Hypothalamus (tissue), 51 donors: ENCODE results near the gene MTHFD1L.

ENCODE experiments used
- DNase-seq, 51 donors: peaks; one replicate each; lab custom pipeline; 2025; lab: John Stamatoyannopoulos, UW

MTHFD1L gene

GRCh38 chr6:150865043-150865405 lies 478 bp upstream of the MTHFD1L start:
- no peak for DNase-seq

DNA sequence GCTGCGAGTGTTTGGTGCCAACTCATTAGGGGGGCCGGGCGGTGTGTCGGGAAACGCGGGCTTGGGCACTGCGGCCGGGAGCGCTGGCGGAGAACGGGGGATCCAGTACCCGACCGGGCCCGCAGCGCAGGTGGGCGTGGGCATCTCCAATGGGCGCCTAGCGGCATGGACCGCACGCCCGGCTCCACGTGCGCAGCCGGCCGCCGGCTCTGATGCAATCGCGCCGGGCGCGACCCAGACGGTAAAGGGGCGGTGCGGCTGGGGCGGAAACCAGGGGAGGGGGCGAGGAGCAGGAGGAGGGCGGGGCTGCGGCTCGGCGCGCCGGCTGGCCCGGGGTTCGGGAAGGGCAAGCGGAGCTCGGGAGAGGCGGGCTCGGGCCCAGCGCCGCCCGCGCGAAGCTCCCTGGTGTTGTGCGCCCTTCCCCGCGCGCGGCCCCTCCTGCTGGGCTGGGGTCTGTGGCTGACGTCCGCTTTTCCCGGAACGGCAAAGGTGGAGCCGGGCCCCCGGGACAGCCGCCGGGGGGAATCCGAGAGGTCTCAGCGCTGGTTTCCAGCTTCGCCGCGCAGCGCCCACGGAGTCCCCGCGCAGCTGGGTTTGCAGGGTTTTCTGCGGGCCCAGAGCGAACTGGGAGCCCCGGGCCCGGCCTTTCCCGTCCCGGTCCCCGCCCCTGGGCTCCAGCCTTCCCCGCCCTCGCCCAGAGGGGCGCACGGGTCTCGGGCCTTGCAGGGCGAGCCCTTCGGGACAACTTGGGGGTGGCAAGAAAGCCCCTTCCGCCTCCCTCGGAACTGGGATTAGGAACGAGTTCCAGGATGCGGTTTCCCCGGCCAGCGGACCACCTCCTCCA lies 867 bp downstream of the MTHFD1L start:
- DNase-seq = peak in 49 of 51 donors; percentile 28 to 84 (median 59)

GRCh38 chr6:150866991-150867501 lies 1.5 kb downstream of the MTHFD1L start:
- peak in 1 of 51 donors; percentile 42 for DNase-seq

GRCh38 chr6:150868759-150869158 lies 3.3 kb downstream of the MTHFD1L start:
- no peak for DNase-seq

GRCh38 chr6:150874179-150874578 lies 8.7 kb downstream of the MTHFD1L start:
- DNase-seq = no peak

DNA sequence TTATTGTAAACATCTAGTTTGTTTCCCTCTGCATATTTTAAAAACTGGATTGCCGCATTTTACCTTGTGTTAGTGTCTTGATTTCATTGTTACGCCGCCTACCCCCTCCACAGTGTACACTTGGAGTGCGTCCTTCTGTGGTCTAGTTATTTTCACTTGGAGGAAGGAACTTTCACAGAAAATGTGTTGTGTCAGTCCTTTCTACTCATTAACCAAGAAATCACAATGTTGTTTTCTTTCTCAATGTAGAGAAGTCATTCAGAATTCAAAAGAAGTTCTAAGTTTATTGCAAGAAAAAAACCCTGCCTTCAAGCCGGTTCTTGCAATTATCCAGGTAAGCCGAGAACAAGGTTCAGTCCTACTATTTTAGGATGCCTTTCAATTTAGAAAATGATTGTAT lies 10.3 kb downstream of the MTHFD1L start:
- DNase-seq = no peak

DNA sequence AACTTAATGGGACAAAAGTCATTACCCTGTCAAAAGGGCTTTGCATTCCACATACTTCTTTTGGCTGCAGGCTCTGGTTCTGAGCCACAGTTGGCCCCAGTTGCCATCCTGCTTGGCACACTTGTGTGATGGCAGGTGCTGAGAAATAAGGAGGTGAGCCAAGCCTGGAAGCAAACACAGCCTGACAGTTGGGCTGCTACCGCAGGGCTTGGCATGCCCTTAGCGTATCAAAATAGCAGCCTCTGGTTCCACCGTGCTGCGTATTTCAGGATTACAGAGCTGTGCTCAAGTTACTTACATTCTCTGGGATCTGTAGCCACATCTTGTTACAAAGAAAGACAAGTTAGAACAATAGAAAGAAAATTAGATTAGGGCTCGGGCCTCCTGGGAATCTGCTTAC lies 11.1 kb downstream of the MTHFD1L start:
- peak in 25 of 51 donors; percentile 2 to 48 (median 23) for DNase-seq

DNA sequence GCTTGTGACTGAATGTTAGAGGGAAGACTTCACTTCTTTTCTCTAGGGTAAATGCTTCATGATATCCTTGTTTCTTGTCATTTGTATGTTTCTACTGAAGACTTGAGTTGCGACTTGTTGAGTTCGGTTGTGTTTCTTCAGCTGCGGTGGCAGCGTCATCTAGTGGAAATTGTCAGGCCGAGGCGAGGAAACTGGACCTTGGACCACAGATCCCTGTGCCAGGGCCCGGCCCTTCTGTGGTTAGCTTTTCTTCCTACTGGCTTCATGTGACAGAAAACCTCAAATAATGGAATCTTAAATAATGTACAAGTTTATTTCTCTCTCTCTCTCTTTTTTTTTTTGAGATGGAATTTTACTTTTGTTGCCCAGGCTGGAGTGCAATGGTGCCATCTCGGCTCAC lies 12.4 kb downstream of the MTHFD1L start:
- no peak for DNase-seq

GRCh38 chr6:150878347-150879213 lies 13.1 kb downstream of the MTHFD1L start:
- DNase-seq = no peak

DNA sequence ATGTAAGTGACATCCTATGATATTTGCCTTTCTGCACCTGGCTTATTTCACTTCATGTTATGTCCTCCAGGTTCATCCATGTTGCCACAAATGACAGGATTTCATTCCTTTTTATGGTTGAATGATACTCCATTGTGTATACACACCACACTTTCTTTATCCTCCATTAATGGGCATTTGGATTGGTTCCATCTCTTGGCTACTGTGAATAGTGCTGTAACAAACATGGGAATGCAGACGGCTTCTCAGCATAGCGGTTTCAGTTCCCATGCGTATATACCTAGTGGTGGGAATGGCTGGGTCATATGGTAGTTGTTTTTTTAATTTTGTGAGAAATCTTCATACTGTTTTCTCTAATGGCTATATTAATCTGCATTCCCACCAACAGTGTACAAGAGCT lies 14.8 kb downstream of the MTHFD1L start:
- DNase-seq = no peak

DNA sequence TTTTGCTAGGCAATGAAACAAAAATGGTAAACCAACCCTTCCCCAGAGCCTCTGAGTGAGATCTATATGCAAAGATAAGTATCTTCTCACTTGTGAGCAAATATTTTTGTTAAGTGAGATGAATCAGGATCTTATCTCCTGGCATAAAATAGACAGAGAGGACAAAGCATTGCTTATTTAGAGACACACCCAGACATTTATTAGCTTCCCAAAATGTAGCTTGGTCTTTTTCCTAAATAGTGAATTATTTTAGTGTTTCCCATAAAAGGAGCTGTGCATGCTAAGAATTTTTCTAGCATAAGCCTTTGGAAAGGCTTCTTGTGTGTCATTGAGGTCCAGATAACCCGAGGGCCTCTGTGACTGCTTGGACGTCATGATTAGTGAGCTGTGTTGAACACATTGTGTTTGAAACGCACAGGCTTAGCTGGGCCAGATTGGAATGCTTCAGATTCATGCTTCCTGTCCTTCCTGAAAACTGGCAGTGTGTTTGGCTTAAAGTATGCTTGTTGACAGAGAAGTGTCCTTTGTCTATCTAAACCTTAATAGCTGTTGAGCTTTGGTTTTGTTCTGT lies 16.5 kb downstream of the MTHFD1L start:
- DNase-seq = peak in 6 of 51 donors; percentile 7 to 46 (median 14)

- DNase-seq = no peak
These were observed 18.0 kb downstream of the MTHFD1L start for GRCh38 chr6:150883521-150883920.

GRCh38 chr6:150886155-150886554 lies 20.7 kb downstream of the MTHFD1L start:
- DNase-seq = no peak

GRCh38 chr6:150887978-150888563 lies 22.6 kb downstream of the MTHFD1L start:
- DNase-seq = no peak

GRCh38 chr6:150890346-150890745 lies 24.8 kb downstream of the MTHFD1L start:
- no peak for DNase-seq

DNA sequence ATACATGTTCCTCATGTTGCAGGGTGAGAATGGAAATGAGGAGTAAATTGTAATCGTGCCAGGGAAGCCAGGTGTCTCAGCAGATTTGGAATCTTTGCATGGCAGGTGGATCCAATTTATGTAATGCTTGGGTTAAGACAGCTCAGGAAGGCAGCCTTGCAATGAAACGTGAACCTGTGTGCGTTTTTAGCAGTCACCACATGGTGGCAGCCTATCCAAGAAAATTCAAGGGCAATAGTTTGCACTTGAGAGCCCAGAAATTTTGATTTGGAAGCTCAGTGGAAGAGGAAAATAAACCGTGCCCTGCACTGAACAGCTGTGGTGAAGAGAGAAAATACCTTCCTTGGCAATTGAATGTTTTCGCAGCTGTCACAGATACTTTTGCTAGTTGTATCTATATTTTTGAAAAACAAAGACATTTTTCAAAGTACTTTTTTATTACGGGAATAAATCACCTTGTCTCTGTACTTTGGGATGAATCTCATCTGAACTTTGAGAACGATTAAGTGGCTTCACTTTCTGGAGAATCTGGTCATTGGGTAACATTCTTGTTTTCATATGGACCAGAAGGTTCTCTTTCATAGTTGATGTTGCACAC lies 26.5 kb downstream of the MTHFD1L start:
- peak in 42 of 51 donors; percentile 3 to 81 (median 40) for DNase-seq

GRCh38 chr6:150894191-150894744 lies 28.8 kb downstream of the MTHFD1L start:
- DNase-seq = no peak

- no peak for DNase-seq
These were observed 29.5 kb downstream of the MTHFD1L start for GRCh38 chr6:150894935-150895552.

GRCh38 chr6:150895928-150896632 lies 30.6 kb downstream of the MTHFD1L start:
- no peak for DNase-seq
